Esophagus squamous epithelium (tissue), 4 donors: ENCODE results near the gene NDUFS1.

ENCODE experiments used
- POLR2A ChIP-seq, 4 donors: fragments of 450-650 bp; IDR thresholded peaks; one replicate each; pipeline ENCODE4 v1.6.1; 2017; ENCODE audit warnings: antibody characterized with exemption in 4 of 4, mild to moderate bottlenecking in 4 of 4, moderate library complexity in 3 of 4
- TF ChIP-seq, protein P1 (sequence below), 6 experiments: fragments of 450-650 bp in 4 of 6; fragments of 200-600 bp in 2 of 6; sonication (generic) in 2 of 6; IDR thresholded peaks; one replicate each; pipeline ENCODE4 v1.5.1; 2016 to 2019; ENCODE audit warnings: antibody characterized with exemption in 6 of 6, mild to moderate bottlenecking in 4 of 6, moderate library complexity in 4 of 6

DNA sequence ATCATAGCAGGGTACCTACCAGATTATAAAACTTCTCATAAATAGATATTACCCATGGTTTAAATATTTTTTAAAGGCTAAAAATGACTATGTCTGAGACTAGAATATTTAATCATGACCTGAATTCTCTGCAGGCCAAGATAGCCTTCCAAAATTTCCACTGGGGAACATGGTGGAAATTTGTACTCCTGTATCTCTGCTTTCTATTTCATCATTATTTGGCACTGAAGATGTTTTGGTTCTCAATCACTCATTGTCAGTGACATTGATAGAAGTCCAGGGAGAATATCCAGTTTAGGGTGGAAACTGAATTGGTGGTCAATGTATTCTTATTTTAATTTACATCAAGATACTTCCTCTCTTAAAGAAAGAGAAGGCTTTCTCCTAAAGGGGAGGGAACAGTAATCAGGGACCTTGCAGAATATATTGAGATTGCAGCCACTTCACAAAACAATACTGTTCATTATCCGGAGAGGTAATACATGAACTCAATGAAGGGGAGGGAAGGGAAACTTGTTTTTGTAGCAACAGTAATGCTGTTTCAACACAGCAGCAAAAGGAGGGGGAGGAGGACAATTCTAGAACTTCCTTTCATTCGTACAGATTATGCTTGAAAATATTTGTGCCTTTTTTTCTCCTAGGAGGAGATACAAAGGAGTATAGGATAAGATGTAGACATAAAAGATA is 34.6 kb upstream of the NDUFS1 start:
- TF ChIP-seq, protein P1, sequence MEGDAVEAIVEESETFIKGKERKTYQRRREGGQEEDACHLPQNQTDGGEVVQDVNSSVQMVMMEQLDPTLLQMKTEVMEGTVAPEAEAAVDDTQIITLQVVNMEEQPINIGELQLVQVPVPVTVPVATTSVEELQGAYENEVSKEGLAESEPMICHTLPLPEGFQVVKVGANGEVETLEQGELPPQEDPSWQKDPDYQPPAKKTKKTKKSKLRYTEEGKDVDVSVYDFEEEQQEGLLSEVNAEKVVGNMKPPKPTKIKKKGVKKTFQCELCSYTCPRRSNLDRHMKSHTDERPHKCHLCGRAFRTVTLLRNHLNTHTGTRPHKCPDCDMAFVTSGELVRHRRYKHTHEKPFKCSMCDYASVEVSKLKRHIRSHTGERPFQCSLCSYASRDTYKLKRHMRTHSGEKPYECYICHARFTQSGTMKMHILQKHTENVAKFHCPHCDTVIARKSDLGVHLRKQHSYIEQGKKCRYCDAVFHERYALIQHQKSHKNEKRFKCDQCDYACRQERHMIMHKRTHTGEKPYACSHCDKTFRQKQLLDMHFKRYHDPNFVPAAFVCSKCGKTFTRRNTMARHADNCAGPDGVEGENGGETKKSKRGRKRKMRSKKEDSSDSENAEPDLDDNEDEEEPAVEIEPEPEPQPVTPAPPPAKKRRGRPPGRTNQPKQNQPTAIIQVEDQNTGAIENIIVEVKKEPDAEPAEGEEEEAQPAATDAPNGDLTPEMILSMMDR (IDR thresholded peaks at IDR 0.05): no peak
- no peak for TF ChIP-seq POLR2A (IDR thresholded peaks at IDR 0.05)
